HuH-7 (cell line): ENCODE measurements around the gene EXOSC2.
"Not testable (repeated sequence)": the region's sequence is repeated elsewhere in the genome, so short reads cannot be mapped to it uniquely, and the experiment has no call there.

Experiments used
- DNase-seq: peaks from one replicate; pipeline ENCODE4 v3.0.0; 2011; ENCODE audit warnings: low spot score

The EXOSC2 gene

DNA sequence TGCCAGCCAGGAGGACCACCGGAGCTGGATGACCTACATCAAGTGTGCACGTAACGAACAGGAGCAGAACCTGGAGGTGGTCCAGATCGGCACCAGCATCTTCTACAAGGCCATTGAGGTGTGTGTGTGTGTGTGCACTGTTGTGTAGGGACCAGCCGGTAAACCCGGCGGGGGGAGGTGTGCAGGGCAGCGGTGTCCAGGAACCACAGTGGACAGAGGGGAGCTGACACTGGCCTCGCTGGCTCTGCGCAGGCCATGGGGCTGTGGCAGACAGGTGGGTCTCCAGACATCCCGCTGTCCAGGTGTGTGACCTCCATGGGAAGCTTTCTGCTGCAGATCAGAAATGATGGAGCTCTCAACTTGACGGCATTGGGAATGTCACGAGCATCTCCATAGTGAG, 25.4 kb upstream of the EXOSC2 start:
- DNase-seq = no peak

DNA sequence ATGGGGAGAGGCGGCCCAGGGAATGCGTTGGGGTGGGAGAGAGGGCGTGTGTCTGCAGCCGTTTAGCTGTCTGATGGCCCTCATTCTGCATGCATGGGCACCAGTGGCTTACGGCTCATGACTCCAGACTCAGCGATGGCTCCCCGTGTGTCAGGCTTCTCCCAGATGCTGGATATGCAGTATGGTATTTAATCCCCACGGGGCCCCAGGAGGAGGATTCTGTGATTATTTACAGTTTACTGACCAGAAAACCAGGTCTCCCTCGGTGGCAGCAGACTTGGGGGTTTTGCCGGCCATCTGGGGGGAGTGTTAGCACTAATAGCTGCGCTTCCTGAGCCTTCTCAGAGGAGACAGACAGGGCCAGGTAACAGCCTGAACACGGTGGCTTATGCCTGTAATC, 24.9 kb upstream of the EXOSC2 start:
- no peak for DNase-seq

DNA sequence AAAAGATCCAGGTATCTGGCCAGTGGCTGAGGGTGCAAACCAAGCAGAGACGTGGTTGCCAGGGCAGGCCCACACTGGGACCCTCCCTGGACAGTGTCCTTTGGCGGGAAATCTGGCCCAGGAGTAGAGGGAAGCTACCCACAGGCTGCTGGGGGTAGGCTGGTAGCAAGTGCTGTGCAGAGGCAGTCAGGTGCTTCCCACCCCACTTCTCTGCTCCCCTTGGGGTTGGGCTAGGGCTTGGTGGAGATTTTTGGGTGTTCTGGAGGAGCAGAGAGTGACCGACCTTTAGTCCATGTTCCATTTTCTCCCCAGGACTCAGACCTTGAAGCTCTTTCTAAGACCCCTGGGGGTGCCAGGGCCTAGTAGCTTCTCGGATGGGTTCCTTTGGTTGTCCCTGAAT, 23.6 kb upstream of the EXOSC2 start:
- no peak for DNase-seq

DNA sequence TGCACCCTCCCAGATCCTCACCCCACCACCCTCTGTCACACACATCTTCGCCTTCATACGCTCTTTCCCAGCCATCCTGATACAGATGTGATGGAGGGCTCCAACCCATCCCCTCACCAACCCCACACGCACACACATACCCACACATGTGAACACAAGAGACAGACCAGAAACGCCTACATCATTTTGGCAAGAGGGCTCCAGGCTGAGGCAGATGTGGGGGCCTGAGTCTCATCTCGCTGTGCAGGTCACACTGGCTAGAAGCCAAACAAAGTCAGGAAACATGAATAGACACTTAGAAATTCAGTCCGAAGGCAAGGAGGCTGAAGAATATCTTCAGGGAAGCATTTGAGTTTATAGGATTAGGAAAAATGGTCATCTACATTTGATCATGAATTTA, 22.9 kb upstream of the EXOSC2 start:
- DNase-seq = no peak

DNA sequence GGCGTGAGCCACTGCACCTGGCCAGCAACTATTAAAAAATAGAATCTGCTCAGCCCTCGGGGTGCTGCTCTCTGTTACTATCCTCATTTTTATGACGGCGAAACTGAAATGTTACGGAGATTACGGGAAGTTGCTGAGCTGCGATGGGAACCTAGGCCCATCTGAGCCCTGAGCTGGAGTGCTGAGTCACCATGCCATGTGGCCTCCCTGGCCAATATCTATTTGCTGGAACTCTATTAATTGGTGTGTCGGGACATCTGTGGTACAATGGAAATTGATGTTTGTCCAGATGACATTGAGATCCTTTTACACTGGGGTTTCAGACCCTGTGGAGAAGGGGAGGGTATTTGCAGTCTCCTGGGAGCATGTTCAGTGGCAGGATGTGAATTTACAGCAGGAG, 21.1 kb upstream of the EXOSC2 start:
- DNase-seq = no peak

DNA sequence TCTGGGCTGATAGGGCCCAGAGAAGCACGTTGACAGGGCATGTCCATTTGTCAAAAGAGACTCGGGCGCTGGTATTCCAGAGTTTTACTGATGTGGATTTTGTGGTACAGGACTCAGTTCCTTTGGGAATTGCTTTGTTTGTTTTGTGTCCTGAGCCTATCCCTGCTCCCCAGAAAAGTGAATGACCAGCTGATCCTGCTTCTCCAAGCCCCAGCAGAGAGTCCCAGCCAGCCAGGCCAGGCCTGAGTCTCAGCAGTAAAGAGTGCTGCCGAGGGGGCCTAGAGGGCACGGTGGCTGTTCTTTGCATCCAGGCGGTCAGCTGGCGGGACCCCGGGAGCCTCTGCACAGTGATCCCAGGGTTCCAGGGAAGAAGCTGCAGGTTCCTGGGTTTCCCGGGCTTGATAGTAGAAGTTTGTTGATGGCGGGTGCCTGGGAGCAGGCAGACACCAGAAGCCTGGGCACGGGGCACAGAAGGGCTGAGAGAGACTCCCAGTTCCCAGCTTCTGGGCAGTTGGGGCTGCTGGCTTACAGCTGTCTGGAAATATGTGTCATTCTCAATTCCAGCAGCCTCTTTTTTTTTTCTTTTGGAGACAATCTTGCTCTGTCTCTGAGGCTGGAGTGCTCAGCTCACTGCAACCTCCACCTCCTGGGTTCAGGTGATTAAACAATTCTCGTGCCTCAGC, 20.5 kb upstream of the EXOSC2 start:
- DNase-seq = no peak

DNA sequence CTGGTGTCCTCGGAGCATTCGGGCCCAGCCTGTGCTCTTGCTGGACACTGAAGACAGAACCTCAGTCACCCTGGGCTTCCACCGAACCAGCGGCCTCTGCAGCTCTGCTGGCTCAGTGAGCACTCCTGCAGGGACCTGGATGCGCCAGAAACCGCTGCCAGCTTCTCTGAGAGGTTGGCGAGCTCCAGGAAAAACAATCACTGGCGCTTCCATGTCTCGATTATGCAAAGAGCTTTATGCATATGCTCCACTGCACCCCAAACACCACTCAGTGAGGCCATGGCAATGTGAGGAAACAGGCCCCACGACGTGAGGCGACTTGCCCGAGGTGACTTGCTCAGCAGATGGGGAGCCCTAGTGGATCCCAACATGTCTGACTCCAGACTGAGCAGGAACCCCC, 18.2 kb upstream of the EXOSC2 start:
- DNase-seq = no peak

DNA sequence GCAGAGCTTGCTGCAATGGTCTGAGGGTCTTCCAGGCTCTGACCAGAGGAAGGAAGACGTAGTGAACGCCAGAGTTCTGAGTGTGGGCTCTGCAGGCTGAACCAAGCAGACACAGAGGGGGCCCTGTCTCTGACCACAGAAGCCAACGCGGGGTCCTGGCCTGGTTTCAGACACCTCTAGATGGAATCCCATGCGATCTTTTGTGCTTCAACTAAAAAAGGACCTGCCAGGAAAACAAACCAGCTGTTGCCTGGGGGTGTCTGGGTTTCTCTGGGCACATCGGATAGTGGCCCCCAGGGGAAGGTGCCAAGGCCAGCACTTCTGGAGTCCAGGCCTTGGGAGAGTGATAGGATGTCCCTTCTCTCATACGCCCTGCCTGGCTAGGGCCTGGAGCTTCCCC, 16.3 kb upstream of the EXOSC2 start:
- no peak for DNase-seq

DNA sequence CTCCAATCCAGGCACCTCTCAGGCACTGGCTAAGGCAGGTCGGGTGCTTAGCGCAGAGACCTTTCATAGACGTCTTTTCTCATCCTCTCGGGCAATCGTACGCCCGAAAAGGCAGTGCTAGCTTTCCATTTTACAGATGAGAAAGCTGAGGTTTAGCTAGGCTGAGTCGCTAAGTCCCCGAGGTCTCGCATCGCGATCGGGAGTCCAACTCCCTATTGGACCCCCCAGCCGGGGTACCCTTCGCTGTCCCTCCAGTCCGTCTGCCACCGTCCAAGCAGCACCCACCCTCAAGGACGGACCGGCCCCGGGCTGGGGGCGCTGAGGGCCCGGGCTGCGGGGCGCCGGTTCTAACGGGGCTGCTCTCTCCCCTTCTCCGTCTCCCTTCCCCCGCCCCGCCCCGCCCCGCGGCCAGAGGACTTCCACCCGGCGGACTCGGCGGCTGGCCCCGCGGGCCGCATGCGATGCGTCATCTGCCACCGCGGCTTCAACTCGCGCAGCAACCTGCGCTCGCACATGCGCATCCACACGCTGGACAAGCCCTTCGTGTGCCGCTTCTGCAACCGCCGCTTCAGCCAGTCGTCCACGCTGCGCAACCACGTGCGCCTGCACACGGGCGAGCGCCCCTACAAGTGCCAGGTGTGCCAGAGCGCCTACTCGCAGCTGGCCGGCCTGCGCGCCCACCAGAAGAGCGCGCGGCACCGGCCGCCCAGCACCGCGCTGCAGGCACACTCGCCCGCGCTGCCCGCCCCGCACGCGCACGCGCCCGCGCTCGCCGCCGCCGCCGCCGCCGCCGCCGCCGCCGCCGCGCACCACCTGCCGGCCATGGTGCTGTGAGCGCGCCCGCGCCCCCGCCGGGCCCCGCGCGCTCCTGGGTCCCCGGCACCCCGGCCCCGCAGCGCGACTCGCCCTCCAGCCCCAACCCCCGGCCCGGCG, 12.5 kb upstream of the EXOSC2 start:
- DNase-seq = peak; percentile 94

DNA sequence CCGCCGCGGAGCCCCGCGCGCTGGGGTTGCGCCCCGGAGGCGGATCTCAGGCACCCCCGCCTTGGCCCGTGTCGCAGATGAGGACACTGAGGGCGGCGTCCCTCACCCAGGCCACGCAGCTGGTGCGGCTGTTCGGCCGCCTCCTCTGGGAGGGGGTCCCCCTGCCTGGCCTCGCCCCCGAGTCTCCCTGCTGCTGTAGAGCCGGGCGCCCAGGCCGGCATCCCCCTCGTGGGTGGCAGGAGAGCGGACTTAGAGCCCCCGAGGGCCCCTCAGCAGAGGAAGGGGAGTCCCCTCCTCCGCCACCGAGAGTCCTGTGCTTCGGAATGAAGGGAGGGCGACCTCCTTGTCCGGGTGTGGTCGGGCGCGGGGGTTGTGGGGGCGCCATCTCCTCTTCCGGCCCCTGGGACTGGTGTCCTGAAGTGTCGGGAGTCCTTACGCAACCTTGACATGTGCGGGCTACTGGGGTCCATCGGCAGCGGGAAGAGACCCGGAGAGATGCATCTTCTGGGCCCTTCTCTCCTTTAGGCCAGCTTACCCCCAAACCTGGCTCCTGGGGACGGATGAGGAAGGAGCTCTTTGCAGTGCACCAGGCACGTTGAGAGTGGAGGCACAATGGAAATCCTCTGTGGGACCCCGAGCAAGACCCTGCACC, 11.7 kb upstream of the EXOSC2 start:
- DNase-seq = peak; percentile 58

DNA sequence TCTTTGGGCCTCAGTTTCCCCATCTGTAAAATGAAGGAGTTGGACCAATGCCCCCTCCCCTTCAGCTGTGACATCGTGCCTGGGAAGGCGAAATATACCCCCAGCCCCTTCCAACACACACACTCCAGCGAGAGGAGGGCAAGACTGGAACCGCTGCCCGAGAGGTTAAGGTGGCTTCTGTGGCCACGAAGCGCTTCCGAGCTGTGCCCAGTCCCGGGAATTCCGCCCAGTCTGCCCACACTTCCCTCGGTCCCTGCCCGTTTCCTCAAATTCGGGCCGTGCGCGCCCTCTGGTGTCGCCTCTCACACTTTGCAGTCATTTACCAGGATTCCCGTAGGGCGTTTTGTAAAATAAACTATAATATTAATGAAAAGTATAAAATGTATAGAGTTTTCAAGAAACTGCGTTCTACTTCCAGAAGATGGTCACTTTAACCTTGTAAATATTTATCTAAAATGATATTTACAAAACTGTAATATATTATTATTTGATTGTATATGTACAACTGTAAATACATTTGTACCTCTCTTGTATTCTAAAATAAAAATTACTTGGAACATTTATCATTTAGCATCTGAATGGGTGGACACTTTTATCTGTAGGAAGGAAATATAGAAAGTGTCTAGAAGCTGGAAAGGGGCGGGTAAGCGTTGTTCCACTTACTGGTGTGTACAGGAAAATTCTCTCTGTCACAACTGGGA, 11.0 kb upstream of the EXOSC2 start:
- DNase-seq = peak; percentile 89

DNA sequence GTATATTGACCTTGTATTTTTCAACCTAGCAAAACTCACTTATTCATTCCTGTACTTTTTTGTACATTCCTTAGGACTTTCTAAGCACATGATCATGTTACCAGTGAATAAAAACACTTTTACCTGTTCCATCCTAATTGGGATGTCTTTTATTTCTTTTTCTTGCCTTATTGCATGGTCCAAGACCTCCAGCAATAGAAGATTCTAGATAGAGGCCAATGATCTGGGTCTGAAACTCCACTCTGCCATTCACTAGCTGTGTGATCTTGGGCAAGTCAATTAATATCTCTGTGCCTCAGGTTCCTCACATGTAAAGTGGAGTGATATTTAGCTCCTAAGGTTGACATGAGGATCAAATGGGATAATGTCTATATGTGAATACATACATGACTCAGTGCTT, 8.5 kb upstream of the EXOSC2 start:
- no peak for DNase-seq

DNA sequence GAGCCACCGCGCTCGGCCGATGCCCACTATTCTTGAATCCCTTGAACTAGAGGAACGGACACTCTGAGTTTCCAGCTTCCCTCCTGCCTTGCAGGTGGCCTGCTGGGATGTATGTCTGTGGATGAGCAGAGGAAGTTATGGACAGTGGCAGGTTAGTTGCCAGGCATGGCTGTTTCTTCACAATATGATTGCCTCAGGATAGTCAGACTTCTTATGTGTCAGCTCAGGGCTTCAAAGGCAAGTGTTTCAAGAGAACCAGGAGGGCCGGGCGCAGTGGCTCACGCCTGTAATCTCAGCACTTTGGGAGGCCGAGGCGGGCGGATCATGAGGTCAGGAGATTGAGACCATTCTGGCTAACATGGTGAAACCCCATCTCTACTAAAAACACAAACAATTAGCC, 7.6 kb upstream of the EXOSC2 start:
- not testable (repeated sequence) for DNase-seq

DNA sequence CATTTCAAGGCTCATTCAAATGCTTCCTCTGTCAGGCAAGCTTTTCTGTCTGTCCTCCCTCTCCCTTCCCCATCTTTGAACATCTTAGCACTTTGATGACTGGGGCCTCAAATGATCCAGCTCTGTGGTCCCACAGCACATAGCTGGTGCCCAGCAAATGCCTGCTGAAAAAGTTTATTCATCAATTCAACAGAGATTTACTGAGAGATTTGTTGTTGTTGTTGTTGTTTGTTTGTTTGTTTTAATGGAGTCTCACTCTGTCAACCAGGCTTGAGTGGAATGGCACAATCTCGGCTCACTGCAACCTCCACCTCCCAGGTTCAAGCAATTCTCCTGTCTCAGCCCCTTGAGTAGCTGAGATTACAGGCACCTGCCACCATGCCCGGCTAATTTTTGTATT, 6.0 kb upstream of the EXOSC2 start:
- DNase-seq = no peak

DNA sequence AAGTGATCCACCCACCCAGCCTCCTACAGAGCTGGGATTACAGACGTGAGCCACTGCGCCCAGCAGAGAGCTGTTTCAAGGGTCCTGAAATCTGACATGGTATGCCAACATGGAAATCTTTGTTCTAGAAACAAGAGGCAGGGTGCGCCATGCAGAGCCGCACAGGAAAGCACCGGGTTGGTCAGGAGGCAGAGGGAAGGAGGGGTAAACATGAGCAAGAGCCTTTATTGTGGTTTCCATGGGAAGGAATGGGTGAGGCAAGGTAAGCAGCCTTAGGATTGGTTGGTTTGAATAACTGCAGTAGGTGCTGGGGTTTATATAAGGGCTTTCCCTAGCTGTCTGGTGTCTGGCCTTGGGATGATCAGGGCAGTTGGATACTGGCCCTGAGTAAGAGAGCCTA, 5.5 kb upstream of the EXOSC2 start:
- no peak for DNase-seq

DNA sequence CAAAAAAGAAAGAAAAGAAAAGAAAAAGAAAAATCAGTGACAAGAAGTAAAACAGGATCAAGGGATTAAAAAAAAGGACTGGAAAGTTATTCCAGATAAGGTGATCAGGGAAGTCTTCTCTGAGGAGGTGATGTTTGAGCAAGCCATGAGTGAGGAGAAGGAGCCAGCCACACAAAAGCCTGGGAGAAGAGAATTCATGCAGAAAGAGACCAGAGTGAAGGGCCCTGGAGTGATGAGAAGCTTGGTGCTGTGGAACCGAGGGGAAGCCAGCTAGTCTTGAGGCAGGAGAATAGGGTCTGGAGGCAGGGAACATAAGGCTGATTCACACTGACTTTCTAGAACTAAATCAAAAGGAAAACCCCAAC, 4.0 kb upstream of the EXOSC2 start:
- no peak for DNase-seq

DNA sequence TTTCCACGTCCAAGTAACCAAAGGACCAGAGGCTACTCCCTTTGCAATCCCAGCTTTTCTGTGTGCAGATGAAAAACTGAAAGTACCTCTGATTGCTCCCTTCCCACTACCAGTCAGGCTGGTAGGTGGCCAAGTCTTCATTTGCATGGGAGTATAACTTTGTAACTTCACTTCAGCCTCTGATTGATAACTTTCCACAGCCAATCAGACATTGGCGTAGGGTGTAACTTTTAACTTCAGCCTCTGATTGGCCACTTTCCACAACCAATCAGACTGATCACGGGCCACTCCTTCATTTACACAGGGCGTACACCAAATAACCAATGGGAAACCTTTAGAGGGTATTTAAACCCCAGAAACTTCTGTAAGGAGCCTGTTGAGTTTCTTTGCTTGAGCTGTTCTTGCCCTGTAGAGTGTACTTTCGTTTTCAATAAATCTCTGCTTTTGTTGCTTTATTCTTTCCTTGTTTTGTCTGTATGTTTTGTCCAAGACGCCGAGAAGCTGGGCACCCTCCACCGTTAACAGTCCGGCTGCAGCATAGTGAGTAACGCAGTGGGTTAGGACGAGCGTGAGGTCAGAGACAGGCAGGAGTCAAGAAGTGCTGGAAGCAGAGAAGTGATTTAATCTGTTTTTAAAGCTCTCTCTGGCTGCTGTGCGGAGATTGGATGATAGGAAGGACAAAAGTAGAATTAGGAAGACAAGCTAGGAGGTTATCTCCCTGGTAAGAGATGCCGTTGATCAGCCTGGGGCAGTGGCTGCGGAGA, 3.5 kb upstream of the EXOSC2 start:
- DNase-seq = peak; percentile 95

DNA sequence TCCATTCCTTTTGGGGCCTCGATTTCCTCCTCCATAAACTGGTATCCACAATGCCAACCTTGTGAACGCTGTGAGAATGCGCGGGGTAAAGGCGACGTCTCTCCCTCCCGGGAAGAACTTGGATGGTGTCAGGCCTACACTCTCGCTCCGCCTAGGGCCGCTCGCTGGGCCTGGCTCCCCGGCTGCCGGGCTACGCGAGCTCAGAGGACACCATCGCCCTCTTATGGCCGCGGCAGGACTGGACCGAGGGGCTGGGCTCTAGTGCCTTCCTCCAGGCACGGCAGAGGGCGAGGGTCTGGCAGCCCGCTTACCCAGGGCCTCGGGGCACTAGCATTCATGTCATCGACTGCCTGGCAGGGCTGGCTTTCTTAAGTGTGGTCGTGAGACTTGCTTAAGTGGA, 1.3 kb upstream of the EXOSC2 start:
- DNase-seq = no peak

DNA sequence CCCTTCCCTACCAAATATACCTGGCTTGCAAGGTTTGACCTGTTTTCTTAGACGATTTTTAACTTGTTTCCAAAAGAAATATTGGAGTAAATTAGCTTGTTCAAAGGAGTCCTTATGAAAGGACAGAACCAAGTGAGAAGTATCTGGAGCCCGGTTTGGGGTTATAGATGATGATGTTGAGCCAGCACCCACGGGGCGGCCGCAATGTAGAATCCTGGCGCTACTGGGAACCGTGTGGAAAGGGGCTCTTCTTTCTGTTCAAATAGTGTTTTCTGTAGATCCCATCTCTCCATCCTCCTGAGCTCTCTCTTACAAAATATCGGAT, 517 bp upstream of the EXOSC2 start:
- DNase-seq = no peak

DNA sequence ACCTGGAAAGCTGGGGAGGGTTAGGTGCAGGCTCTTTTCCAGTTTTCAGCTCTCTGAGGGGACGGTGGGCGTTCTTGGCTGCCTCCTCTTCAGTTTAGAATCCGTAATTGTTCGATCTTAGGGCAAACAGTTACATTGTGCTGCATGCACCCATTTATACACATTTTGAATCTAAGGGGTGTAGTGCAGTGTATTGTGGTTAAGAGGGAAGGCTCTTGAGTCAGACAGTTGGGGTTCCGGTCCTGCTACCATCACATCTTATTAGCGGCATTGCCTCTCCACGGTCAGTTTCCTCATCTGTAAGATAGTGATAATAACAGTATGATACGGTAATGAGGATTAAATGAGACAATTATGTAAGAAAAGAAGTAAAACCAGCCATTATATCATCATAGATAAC, 625 bp downstream of the EXOSC2 start:
- no peak for DNase-seq

DNA sequence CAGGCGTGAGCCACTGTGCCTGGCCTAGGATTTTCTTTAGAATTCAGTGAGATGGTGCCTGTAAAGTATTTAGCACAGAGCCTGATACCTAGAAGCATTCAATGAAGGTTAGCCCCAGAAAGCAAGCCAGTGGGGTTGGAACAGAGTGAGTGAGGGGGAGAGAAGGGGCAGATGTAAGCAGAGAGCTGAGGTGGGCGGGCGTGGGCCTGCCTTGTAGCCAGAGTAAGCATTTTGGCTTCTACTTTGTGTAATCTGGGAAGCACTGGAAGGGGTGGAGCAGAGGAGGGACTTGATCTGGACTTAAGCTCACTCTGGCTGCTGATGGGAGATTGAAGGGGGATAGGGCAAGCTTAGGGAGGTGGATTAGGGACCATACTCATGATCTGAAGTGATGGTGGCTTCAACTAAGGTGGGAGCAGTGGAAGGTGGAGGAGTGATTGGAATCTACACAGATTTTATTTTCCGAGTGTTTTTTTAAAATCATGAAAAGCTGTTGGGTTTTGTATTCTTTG, 2.6 kb downstream of the EXOSC2 start:
- DNase-seq = no peak

DNA sequence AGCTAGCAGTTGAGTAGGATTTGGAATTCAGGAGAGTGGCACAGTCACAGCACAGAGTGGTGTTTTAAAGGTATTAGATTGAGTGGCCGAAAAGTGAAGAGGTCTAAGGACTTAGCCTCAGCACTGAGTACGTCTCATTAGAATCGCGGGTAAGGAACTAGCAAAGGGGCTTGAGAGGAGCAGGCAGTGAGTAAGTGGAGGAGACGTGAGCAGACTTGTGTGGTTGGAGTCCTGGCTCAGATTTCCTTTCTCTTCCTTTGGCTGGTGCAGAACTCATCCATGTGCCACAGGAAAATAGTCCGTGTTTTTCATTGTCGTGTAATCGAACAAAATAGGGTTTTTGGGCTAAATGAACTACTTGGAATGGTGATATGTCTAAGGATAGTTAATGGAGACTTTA, 3.4 kb downstream of the EXOSC2 start:
- DNase-seq = no peak
